ENCODE results near the gene ACTA2.

The ACTA2 gene

DNA sequence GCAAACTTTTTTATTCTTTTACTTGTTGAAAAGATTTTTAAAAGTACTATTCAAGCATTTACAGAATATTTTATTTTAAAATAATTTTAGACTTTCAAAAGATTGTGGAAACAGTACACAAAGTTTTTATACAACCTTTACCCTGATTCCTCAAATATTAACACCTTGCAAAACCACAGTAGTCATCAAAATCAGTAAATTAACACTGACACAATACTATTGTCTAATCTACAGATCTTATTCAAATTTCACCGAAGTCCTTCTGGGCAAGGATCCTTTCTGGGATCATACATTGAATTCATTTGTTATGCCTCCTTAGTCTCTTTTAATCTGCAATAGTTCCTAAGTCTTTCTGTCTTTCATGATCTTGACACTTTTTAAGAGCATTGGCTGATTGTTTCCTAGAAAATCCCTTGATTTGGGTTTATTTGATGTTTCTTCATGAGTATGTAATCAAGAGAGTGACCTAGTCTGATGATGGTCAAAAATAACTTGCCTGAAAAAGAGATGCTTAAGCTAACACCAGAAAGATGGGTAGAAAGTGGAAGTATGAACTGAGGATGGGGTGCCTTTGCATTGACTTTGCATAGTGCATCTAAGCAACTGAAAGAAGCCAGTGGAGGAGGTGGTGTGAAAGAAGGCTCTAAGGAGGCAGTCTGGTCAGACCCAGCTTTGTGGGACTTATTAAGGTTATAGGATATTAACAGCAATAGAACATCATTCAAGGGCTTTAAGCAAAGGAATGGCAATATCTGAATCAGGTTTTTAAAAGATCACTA is 62.8 kb downstream of the ACTA2 start:
- no peak for DNase-seq

DNA sequence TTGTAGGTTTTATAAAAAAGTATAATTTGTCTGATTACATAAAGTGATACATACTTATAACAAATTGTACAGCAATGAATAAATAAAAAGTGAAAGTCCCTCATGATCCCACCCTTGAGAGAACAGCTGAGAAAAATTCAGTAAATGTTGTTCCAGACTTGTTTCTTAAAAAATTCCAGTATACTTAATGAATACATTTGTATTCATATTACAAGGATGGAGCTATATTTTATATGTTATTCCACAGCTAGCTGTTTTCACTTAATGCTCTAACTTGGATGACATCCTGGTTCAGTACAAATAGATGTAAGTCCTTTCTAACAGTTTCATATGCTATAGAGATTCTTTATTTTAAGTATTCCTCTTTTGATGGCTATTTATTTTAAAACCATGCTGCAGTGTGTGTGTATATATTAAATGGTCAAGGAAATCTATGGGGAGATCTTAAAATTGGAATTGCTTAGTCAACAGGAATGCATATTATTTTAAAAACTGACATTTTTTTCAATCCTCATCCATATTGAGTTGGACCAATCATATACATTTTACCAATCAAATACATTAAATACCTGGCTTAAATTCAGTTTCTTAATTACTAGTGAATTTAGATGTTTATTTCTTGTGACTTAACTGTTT is 63.6 kb downstream of the ACTA2 start:
- DNase-seq = no peak

DNA sequence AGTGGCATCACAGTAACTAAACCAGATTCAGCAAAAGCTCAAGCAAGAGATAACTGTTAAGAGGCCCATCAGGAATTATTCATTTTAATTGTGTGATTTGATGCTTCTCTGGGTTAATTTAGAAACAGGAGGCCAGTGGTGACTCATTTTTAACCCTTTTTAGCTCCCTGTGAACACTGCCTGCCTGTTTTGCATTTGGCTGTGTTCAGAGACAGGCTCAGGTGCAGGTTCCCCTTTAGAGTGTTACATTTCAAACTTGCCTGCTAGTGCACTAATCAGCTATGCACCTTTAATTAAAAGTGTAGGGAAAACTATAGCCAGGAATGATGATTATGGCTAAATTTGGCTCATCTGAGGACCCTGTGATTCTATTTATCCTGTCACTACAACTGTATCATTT is 66.0 kb downstream of the ACTA2 start:
- DNase-seq = no peak

Measured in hippocampal formation (tissue), 2 donors.